Coronary artery (tissue), 2 donors: ENCODE measurements around the gene TTC21A.

Experiments
- DNase-seq: peaks from one replicate; pipeline ENCODE4 v3.0.0-alpha.2; 2017; ENCODE audit warnings: low spot score
- H3K27ac ChIP-seq, 2 donors: fragments of 200-600 bp; sonication (generic); one replicate each; pipeline ENCODE4 v1.5.1; 2016 to 2019
- H3K4me3 ChIP-seq: fragments of 200-600 bp; sonication (generic); 2 replicates; pipeline ENCODE4 v1.5.1; 2016; ENCODE audit warnings: mild to moderate bottlenecking, moderate library complexity
- CTCF ChIP-seq: fragments of 200-600 bp; sonication (generic); IDR thresholded peaks from one replicate; pipeline ENCODE4 v1.5.1; 2019; ENCODE audit warnings: antibody characterized with exemption

Gene TTC21A

GRCh38 chr3:39150803-39151631 lies 43.5 kb downstream of the TTC21A start:
- Histone ChIP-seq H3K27ac (peak overlapping the region; percentile 99 to 100), H3K4me3 (peak overlapping the region; percentile 96)
- peak; percentile 98 for DNase-seq
- TF ChIP-seq CTCF, result no peak

- DNase-seq, result no peak
- TF ChIP-seq CTCF, result no peak
- H3K27ac ChIP-seq, result peak overlapping the region; percentile 99 to 100
- peak overlapping the region; percentile 96 for H3K4me3 ChIP-seq
Measured at GRCh38 chr3:39153977-39154279, 46.4 kb downstream of the TTC21A start.

GRCh38 chr3:39154280-39155021 lies 47.0 kb downstream of the TTC21A start:
- TF ChIP-seq CTCF, result no peak
- Histone ChIP-seq H3K4me3 (peak overlapping the region; percentile 96), H3K27ac (peak overlapping the region; percentile 99 to 100)
- DNase-seq, result peak; percentile 82

GRCh38 chr3:39156421-39156820 lies 48.9 kb downstream of the TTC21A start:
- Histone ChIP-seq H3K27ac (no peak overlapping the region), H3K4me3 (no peak overlapping the region)
- no peak for DNase-seq
- TF ChIP-seq CTCF, result no peak

GRCh38 chr3:39157359-39157758 lies 49.9 kb downstream of the TTC21A start:
- no peak overlapping the region for H3K4me3 ChIP-seq
- H3K27ac ChIP-seq, result no peak overlapping the region
- no peak for TF ChIP-seq CTCF
- no peak for DNase-seq

GRCh38 chr3:39158148-39158715 lies 50.8 kb downstream of the TTC21A start:
- no peak for DNase-seq
- no peak for TF ChIP-seq CTCF
- Histone ChIP-seq H3K4me3 (no peak overlapping the region), H3K27ac (no peak overlapping the region)
